Thyroid gland (tissue), 4 donors: Measurements from ENCODE around the gene CNTD1. TPM values are rescaled to one million over a fixed set of nuclear protein-coding genes. Genes with fewer than 3 reads are reported as not detected.

Source experiments
- DNase-seq, 2 donors: peaks; one replicate each; pipeline ENCODE4 v3.0.0-alpha.2; 2019
- H3K27ac ChIP-seq, 3 donors: fragments of 200-600 bp; sonication (generic); 1 replicate in 2 of 3; 2 replicates in 1 of 3; pipeline ENCODE4 v1.5.1; 2016 to 2019; ENCODE audit warnings: mild to moderate bottlenecking in 1 of 3, moderate library complexity in 1 of 3
- H3K27me3 ChIP-seq: fragments of 200-600 bp; sonication (generic); one replicate; pipeline ENCODE4 v1.5.1; 2019
- H3K36me3 ChIP-seq, 2 donors: fragments of 200-600 bp; sonication (generic); one replicate each; pipeline ENCODE4 v1.5.1; 2016 to 2019
- H3K4me1 ChIP-seq, 2 donors: fragments of 200-600 bp; sonication (generic); one replicate each; pipeline ENCODE4 v1.5.1; 2017 to 2019
- H3K4me3 ChIP-seq, 3 donors: fragments of 200-600 bp; sonication (generic); replicated peaks in 1 of 3; 1 replicate in 2 of 3; 2 replicates in 1 of 3; pipeline ENCODE4 v1.5.1; 2016; ENCODE audit warnings: mild to moderate bottlenecking in 1 of 3
- H3K9me3 ChIP-seq: fragments of 200-600 bp; sonication (generic); one replicate; pipeline ENCODE4 v1.5.1; 2017
- POLR2A ChIP-seq, 2 donors: fragments of 450-650 bp; IDR thresholded peaks; one replicate each; pipeline ENCODE4 v1.6.1; 2017; ENCODE audit warnings: antibody characterized with exemption in 2 of 2, mild to moderate bottlenecking in 2 of 2, moderate library complexity in 1 of 2
- WGBS, 2 donors: methylation state at CpG; one replicate each; pipeline ENCODE4 v1.1.5; 2017; 5-methylcytosine and 5-hydroxymethylcytosine counted together
- intact Hi-C: fragments of 100-400 bp; cut with DNase I; formaldehyde crosslinking; loops from one replicate; pipeline ENCODE4 v1.15.1; 2023
- total RNA-seq, 4 donors: library from RNA; depleted of rRNA; stranded (reverse); fragments of >200 nt; gene quantifications; one replicate each; pipeline ENCODE4 v1.2.3, GENCODE V29; 2016
- TF ChIP-seq, protein P1 (sequence below), 6 experiments: fragments of 200-600 bp in 3 of 6; fragments of 450-650 bp in 3 of 6; sonication (generic) in 3 of 6; IDR thresholded peaks; one replicate each; pipeline ENCODE4 v1.5.1; 2016 to 2019; ENCODE audit warnings: antibody characterized with exemption in 6 of 6, mild to moderate bottlenecking in 2 of 6, inconsistent platforms in 1 of 6, moderate library complexity in 1 of 6

The CNTD1 gene
- total RNA-seq, 4 donors from 2014 or later, result 0.27 TPM; not detected in 3

DNA sequence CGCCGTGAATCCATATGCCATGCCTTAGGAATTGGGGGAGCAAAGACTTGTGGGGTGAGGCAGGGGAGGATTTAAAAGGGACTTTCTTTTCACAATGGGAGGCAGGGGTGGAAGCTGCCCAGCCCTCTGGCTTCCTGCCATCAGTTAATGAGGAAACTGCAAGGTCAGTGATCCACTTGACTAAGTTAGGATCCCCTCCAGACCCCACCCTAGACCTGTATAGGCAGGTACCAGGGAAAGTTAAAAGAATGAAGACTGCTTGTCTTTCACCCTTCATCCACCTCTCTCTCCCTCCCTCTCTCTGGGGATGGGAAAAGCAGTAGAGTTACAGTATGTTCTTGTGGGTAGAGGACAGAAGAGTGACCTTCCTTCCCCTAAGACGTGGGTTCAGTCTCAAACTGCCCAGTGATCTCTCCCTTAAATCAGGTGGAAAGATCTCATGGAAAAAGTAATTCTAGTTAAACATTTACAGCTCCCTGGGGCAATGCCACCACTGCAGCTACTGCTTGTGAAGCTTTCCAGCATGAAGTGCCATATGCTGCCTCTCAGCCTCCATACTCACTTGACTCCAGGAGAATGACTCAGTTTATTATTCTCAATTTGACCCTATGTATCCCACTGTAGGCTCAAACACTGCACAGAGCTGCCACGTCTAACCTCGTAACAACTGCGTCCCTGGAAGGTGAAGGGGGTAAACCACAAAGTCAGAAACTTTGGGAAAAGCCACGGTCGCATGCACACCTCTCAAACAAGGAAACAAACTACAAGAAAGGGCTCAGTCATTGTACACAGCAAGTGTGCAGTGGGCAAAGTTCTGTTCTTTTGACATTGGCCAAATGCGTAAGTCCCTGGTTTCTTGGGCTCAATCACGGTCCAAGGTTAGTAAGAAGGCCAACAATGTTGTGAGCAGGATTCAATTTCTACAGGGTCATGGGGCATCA, 1.3 kb upstream of the CNTD1 start:
- Histone ChIP-seq H3K27me3 (no peaks in the 10 kb centered on the region), H3K9me3 (no peaks in the 10 kb centered on the region), H3K27ac (no peak overlapping the region), H3K36me3 (no peaks in the 10 kb centered on the region), H3K4me3 (peak overlapping the region in 1 of 3 donors; percentile 90), H3K4me1 (peaks cover 8 to 16% of the 10 kb centered on the region in 2 donors)
- no peak for DNase-seq
- 83 to 88% methylated on average over 10 of the region's 10 CpGs for WGBS, 2 donors
- TF ChIP-seq POLR2A (IDR thresholded peaks at IDR 0.05), result no peak
- TF ChIP-seq, protein P1, sequence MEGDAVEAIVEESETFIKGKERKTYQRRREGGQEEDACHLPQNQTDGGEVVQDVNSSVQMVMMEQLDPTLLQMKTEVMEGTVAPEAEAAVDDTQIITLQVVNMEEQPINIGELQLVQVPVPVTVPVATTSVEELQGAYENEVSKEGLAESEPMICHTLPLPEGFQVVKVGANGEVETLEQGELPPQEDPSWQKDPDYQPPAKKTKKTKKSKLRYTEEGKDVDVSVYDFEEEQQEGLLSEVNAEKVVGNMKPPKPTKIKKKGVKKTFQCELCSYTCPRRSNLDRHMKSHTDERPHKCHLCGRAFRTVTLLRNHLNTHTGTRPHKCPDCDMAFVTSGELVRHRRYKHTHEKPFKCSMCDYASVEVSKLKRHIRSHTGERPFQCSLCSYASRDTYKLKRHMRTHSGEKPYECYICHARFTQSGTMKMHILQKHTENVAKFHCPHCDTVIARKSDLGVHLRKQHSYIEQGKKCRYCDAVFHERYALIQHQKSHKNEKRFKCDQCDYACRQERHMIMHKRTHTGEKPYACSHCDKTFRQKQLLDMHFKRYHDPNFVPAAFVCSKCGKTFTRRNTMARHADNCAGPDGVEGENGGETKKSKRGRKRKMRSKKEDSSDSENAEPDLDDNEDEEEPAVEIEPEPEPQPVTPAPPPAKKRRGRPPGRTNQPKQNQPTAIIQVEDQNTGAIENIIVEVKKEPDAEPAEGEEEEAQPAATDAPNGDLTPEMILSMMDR (IDR thresholded peaks at IDR 0.05), result no peak
- intact Hi-C loops, result no loop called here

GRCh38 chr17:42798011-42798382, 664 bp upstream of the CNTD1 start:
- no peak for DNase-seq
- Histone ChIP-seq H3K36me3 (no peaks in the 10 kb centered on the region), H3K4me3 (peak overlapping the region; percentile 51 to 90 (median 70)), H3K27ac (peak overlapping the region in 2 of 3 donors; percentile 45 to 55), H3K9me3 (no peaks in the 10 kb centered on the region), H3K4me1 (peaks cover 8 to 16% of the 10 kb centered on the region in 2 donors), H3K27me3 (no peaks in the 10 kb centered on the region)
- TF ChIP-seq, protein P1 (IDR thresholded peaks at IDR 0.05), result no peak
- TF ChIP-seq POLR2A (IDR thresholded peaks at IDR 0.05), result no peak
- intact Hi-C loops, result no loop called here
- 20 to 22% methylated on average over 10 of the region's 10 CpGs for WGBS, 2 donors

DNA sequence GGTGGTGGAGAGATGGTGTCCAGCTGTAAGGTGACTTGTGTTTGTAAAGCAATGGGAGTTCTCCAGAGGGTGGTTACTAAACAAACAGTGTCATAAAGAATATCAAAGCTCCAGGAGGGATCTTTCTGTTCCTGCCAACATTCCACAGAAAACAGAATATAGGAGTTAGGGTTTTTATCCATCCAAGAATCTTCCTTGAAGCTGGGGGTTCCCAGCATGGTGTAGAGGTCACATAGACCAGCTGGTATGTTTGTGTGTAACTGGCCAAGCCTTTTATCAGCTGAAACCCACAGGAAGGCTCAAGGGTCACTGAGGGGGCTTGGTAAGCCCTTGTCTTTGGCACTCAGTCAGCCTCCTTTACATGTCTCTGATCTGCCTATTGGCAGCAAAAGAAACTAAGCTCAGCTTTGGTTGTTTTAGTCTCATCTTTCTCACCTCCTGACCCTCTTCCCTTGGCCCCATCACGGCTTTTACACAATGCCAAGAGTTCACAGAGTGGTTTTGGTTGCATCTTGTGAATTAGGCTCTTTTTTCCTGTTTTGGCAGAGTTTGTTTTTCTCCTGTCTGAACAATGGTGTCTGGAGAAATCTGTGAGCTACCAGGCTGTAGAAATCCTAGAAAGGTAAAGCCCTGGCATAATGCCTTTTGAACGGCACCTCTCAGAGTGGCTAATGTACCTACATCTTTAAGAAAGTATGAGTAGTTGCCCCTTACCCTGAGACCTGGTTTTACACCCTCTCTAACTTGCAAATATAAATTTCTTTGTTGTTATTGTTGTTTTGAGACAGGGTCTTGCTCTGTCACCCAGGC, 4.6 kb downstream of the CNTD1 start:
- no peaks in the 10 kb centered on the region for H3K9me3 ChIP-seq
- TF ChIP-seq POLR2A (IDR thresholded peaks at IDR 0.05), result no peak
- TF ChIP-seq, protein P1 (IDR thresholded peaks at IDR 0.05), result no peak
- intact Hi-C loops, result no loop called here
- DNase-seq, result no peak
- no peaks in the 10 kb centered on the region for H3K27me3 ChIP-seq
- peaks cover 0 to 6% of the 10 kb centered on the region in 2 donors for H3K4me1 ChIP-seq
- 33 to 37% methylated on average over 2 of the region's 2 CpGs for WGBS, 2 donors
- H3K36me3 ChIP-seq, result no peaks in the 10 kb centered on the region
- no peak overlapping the region for H3K27ac ChIP-seq
- no peak overlapping the region for H3K4me3 ChIP-seq

GRCh38 chr17:42804918-42805367, 6.3 kb downstream of the CNTD1 start:
- DNase-seq, result no peak
- TF ChIP-seq, protein P1 (IDR thresholded peaks at IDR 0.05), result no peak
- TF ChIP-seq POLR2A (IDR thresholded peaks at IDR 0.05), result no peak
- Histone ChIP-seq H3K4me1 (no peaks in the 10 kb centered on the region), H3K27ac (no peak overlapping the region), H3K9me3 (no peaks in the 10 kb centered on the region), H3K36me3 (peaks cover 0 to 3% of the 10 kb centered on the region in 2 donors), H3K4me3 (no peak overlapping the region), H3K27me3 (no peaks in the 10 kb centered on the region)
- intact Hi-C loops, result no loop called here
- WGBS, 2 donors, result 94 to 97% methylated on average over 1 of the region's 1 CpG
